IMR-90 (cell line): Measurements from ENCODE around the gene ASB4. TPM values are rescaled to one million over a fixed set of nuclear protein-coding genes. Genes with fewer than 3 reads are reported as not detected.

ENCODE experiments used
- ATAC-seq: fragments of 200-7000 bp; cut with Tn5 transposase; 2 replicates; pipeline ENCODE4 v1.9.1; 2020; ENCODE audit warnings: low read depth, mild to moderate bottlenecking, moderate library complexity
- BruUV-seq: library from RNA; stranded (reverse); fragments of 400-500 nt; replicated peaks from 2 replicates; lab custom pipeline; 2021; lab: Mats Ljungman, UMichigan
- CTCF ChIA-PET: fragments of 300-600 bp; formaldehyde crosslinking; extraction: SDS; loops from one replicate; lab custom pipeline; 2021; ENCODE audit warnings: antibody characterized with exemption; lab: Yijun Ruan, JAX
- POLR2A ChIA-PET: fragments of 300-600 bp; sonication (Branson Sonifier 250); formaldehyde crosslinking; loops from one replicate; lab custom pipeline; 2022; ENCODE audit warnings: antibody characterized with exemption; ENCODE audit not compliant: unreplicated experiment; lab: Charles Lee
- DNase-seq: peaks from one replicate; pipeline ENCODE4 v3.0.0; 2013
- H2AFZ ChIP-seq: replicated peaks from 2 replicates; pipeline ENCODE3; 2013; ENCODE audit warnings: low read length, mild to moderate bottlenecking; ENCODE audit not compliant: poor library complexity
- H2AK5ac ChIP-seq: 2 replicates; pipeline ENCODE4 v1.6.1; 2013; ENCODE audit warnings: low read depth, low read length, inconsistent platforms
- H2AK9ac ChIP-seq: replicated peaks from 2 replicates; pipeline ENCODE3; 2013; ENCODE audit warnings: mild to moderate bottlenecking, low read depth, low read length, moderate library complexity; ENCODE audit not compliant: poor library complexity
- H2BK120ac ChIP-seq: 2 replicates; pipeline ENCODE4 v1.6.1; 2013; ENCODE audit warnings: low read depth, low read length, inconsistent platforms
- H2BK15ac ChIP-seq: 3 replicates; pipeline ENCODE4 v1.6.1; 2013; ENCODE audit warnings: low read depth, low read length, inconsistent platforms
- H2BK20ac ChIP-seq: 2 replicates; pipeline ENCODE4 v1.6.1; 2013; ENCODE audit warnings: low read depth, mild to moderate bottlenecking, inconsistent platforms, low read length, moderate library complexity
- H2BK5ac ChIP-seq: 2 replicates; pipeline ENCODE4 v1.6.1; 2013; ENCODE audit warnings: mild to moderate bottlenecking, low read depth, low read length, inconsistent platforms; ENCODE audit not compliant: poor library complexity, severe bottlenecking
- H3K14ac ChIP-seq: replicated peaks from 2 replicates; pipeline ENCODE4 v1.6.1; 2013; ENCODE audit warnings: low read depth, low read length, inconsistent platforms
- H3K18ac ChIP-seq: 2 replicates; pipeline ENCODE4 v1.6.1; 2013; ENCODE audit warnings: low read depth, low read length, control low read depth
- H3K23ac ChIP-seq: 2 replicates; pipeline ENCODE4 v1.6.1; 2013; ENCODE audit warnings: low read depth, low read length, inconsistent platforms
- H3K27ac ChIP-seq: 2 replicates; pipeline ENCODE4 v1.5.1; 2013; ENCODE audit warnings: mild to moderate bottlenecking, control low read depth, low read length; ENCODE audit not compliant: insufficient read depth
- H3K27me3 ChIP-seq: 2 replicates; pipeline ENCODE4 v1.6.1; 2013; ENCODE audit warnings: low read length; ENCODE audit not compliant: control insufficient read depth, insufficient read depth
- H3K36me3 ChIP-seq: 2 replicates; pipeline ENCODE4 v1.6.1; 2013; ENCODE audit warnings: low read length, mixed read lengths; ENCODE audit not compliant: control insufficient read depth, insufficient read depth
- H3K4ac ChIP-seq: 2 replicates; pipeline ENCODE4 v1.6.1; 2013; ENCODE audit warnings: low read depth, low read length, inconsistent platforms
- H3K4me1 ChIP-seq: 2 replicates; pipeline ENCODE4 v1.6.1; 2013; ENCODE audit warnings: low read length, mixed read lengths; ENCODE audit not compliant: control insufficient read depth, insufficient read depth
- H3K4me2 ChIP-seq: 2 replicates; pipeline ENCODE4 v1.6.1; 2013; ENCODE audit warnings: low read depth, mild to moderate bottlenecking, control low read depth, low read length, moderate library complexity
- H3K4me3 ChIP-seq: 2 replicates; pipeline ENCODE4 v1.5.1; 2013; ENCODE audit warnings: low read depth, mild to moderate bottlenecking, control low read depth, low read length, moderate library complexity; ENCODE audit not compliant: insufficient read depth
- H3K56ac ChIP-seq: 2 replicates; pipeline ENCODE4 v1.6.1; 2013; ENCODE audit warnings: low read length, inconsistent platforms; ENCODE audit not compliant: insufficient read depth; ENCODE audit errors: extremely low read depth
- H3K79me1 ChIP-seq, 2 experiments: 2 replicates each; pipeline ENCODE4 v1.6.1; 2013; ENCODE audit warnings: low read length in 2 of 2, inconsistent platforms in 1 of 2, low read depth in 1 of 2
- H3K9ac ChIP-seq: 2 replicates; pipeline ENCODE4 v1.6.1; 2013; ENCODE audit warnings: low read depth, low read length, control low read depth
- H3K9me1 ChIP-seq: 2 replicates; pipeline ENCODE4 v1.6.1; 2013; ENCODE audit warnings: low read length, inconsistent platforms; ENCODE audit not compliant: insufficient read depth
- H3K9me3 ChIP-seq: 2 replicates; pipeline ENCODE4 v1.6.1; 2013; ENCODE audit warnings: low read length; ENCODE audit not compliant: control insufficient read depth, insufficient read depth
- H4K20me1 ChIP-seq: 2 replicates; pipeline ENCODE4 v1.6.1; 2013; ENCODE audit warnings: low read length, inconsistent platforms; ENCODE audit not compliant: insufficient read depth
- H4K5ac ChIP-seq: 2 replicates; pipeline ENCODE4 v1.6.1; 2013; ENCODE audit warnings: mild to moderate bottlenecking, low read depth, low read length, control low read depth
- H4K8ac ChIP-seq, 2 experiments: 2 replicates each; pipeline ENCODE4 v1.6.1; 2013; ENCODE audit warnings: low read depth in 2 of 2, low read length in 2 of 2, control low read depth in 1 of 2, inconsistent platforms in 1 of 2
- H4K91ac ChIP-seq: 2 replicates; pipeline ENCODE4 v1.6.1; 2013; ENCODE audit warnings: low read depth, low read length, inconsistent platforms; ENCODE audit not compliant: insufficient read depth
- BHLHE40 ChIP-seq: fragments of 150-350 bp; IDR thresholded peaks from 2 replicates; pipeline ENCODE4 v1.6.1; 2016; ENCODE audit warnings: mild to moderate bottlenecking, low read depth, low read length
- CEBPB ChIP-seq: IDR thresholded peaks from 2 replicates; pipeline ENCODE4 v1.6.1; 2012; ENCODE audit warnings: low read depth, low read length, improper control_type of control experiment
- CHD1 ChIP-seq: IDR thresholded peaks from 2 replicates; pipeline ENCODE4 v1.6.1; 2012; ENCODE audit warnings: low read depth, low read length, improper control_type of control experiment
- CTCF ChIP-seq: conservative IDR thresholded peaks from 2 replicates; pipeline ENCODE4 v1.5.1; 2012; ENCODE audit warnings: mild to moderate bottlenecking, low read depth, low read length, improper control_type of control experiment
- FOS ChIP-seq: fragments of 150-350 bp; IDR thresholded peaks from 2 replicates; pipeline ENCODE4 v1.6.1; 2016; ENCODE audit warnings: low read depth, low read length
- MAFK ChIP-seq: IDR thresholded peaks from 2 replicates; pipeline ENCODE4 v1.6.1; 2012; ENCODE audit warnings: low read depth, low read length, improper control_type of control experiment
- MAZ ChIP-seq: IDR thresholded peaks from 2 replicates; pipeline ENCODE4 v1.6.1; 2012; ENCODE audit warnings: low read depth, mild to moderate bottlenecking, low read length, improper control_type of control experiment, moderate library complexity, borderline replicate concordance
- MXI1 ChIP-seq: IDR thresholded peaks from 2 replicates; pipeline ENCODE4 v1.6.1; 2012; ENCODE audit warnings: low read depth, mild to moderate bottlenecking, low read length, moderate library complexity, borderline replicate concordance
- NFE2L2 ChIP-seq: fragments of 150-350 bp; IDR thresholded peaks from 2 replicates; pipeline ENCODE4 v1.6.1; 2016; ENCODE audit warnings: low read depth, mild to moderate bottlenecking, low read length
- POLR2A ChIP-seq: IDR thresholded peaks from 2 replicates; pipeline ENCODE4 v1.6.1; 2012; ENCODE audit warnings: mild to moderate bottlenecking, low read depth, low read length
- RAD21 ChIP-seq: IDR thresholded peaks from 2 replicates; pipeline ENCODE4 v1.6.1; 2012; ENCODE audit warnings: low read length, improper control_type of control experiment
- RCOR1 ChIP-seq: IDR thresholded peaks from 2 replicates; pipeline ENCODE4 v1.6.1; 2012; ENCODE audit warnings: mild to moderate bottlenecking, low read length, improper control_type of control experiment; ENCODE audit not compliant: insufficient replicate concordance
- RFX5 ChIP-seq: IDR thresholded peaks from 2 replicates; pipeline ENCODE4 v1.8.0; 2012; ENCODE audit warnings: low read depth, mild to moderate bottlenecking, low read length, moderate library complexity
- SMC3 ChIP-seq: fragments of 150-350 bp; IDR thresholded peaks from 2 replicates; pipeline ENCODE4 v1.6.1; 2016; ENCODE audit warnings: low read depth, mild to moderate bottlenecking, antibody characterized with exemption, low read length, moderate library complexity
- USF2 ChIP-seq: fragments of 150-350 bp; IDR thresholded peaks from 2 replicates; pipeline ENCODE4 v1.6.1; 2017; ENCODE audit warnings: mild to moderate bottlenecking, antibody characterized with exemption, low read length, low read depth
- dilution Hi-C: fragments of 300-500 bp; cut with HindIII; formaldehyde crosslinking; loops from one replicate; pipeline ENCODE4 v1.14.3; 2018; ENCODE audit warnings: low sequenced_read_pairs; ENCODE audit not compliant: unreplicated experiment
- in situ Hi-C: fragments of 300-500 bp; cut with MboI; formaldehyde crosslinking; loops from 3 replicates; pipeline ENCODE4 v1.14.3; 2019; ENCODE audit warnings: low sequenced_read_pairs, inconsistent platforms, mixed read lengths
- intact Hi-C: fragments of 100-400 bp; cut with micrococcal nuclease; formaldehyde crosslinking; loops from 2 replicates; pipeline ENCODE4 v1.10.0; 2022
- polyA plus RNA-seq, 3 experiments: library from polyadenylated mRNA; depleted of rRNA; stranded (reverse); fragments of >200 nt; gene quantifications; 2 replicates each; pipeline ENCODE4 v1.2.3, GENCODE V29; 2012; ENCODE audit warnings: low replicate concordance in 1 of 3
- total RNA-seq: library from RNA; depleted of rRNA; stranded (reverse); fragments of >200 nt; gene quantifications from 2 replicates; pipeline ENCODE4 v1.2.3, GENCODE V29; 2012
- TF ChIP-seq, protein P1 (sequence below): fragments of 150-350 bp; IDR thresholded peaks from 2 replicates; pipeline ENCODE4 v1.6.1; 2016; ENCODE audit warnings: low read depth, mild to moderate bottlenecking, low read length, moderate library complexity, borderline replicate concordance

The ASB4 gene
- total and polyA plus RNA-seq, 2 of the 4 experiments (the other 2 are of a cell fraction): not detected

GRCh38 chr7:95589031-95589430 is 103.3 kb downstream of the ASB4 start:
- Histone ChIP-seq H3K9ac (no peak overlapping the region), H3K4me3 (no peak overlapping the region), H4K20me1 (no peaks in the 10 kb centered on the region), H3K79me1 (no peaks in the 10 kb centered on the region), H3K56ac (no peak overlapping the region), H3K9me1 (no peaks in the 10 kb centered on the region), H3K14ac (no peak overlapping the region), H3K27ac (no peak overlapping the region), H2AK5ac (no peak overlapping the region), H3K27me3 (no peaks in the 10 kb centered on the region), H3K18ac (no peak overlapping the region), H4K91ac (no peak overlapping the region), H2AK9ac (no peak overlapping the region), H3K4me1 (no peaks in the 10 kb centered on the region), H4K5ac (no peak overlapping the region), H2BK5ac (no peak overlapping the region), H2BK20ac (no peak overlapping the region), H2AFZ (no peak overlapping the region), H3K4ac (no peak overlapping the region), H3K23ac (no peak overlapping the region), H2BK120ac (no peak overlapping the region), H3K9me3 (no peaks in the 10 kb centered on the region), H4K8ac (no peak overlapping the region), H2BK15ac (no peak overlapping the region), H3K4me2 (no peak overlapping the region), H3K36me3 (peaks cover 1% of the 10 kb centered on the region; the same call in 1 of the 2 replicates)
- no peak for DNase-seq
- in situ Hi-C loops: no loop called here
- POLR2A ChIA-PET: no interaction called here
- dilution Hi-C loops: no loop called here
- intact Hi-C loops: no loop called here
- TF ChIP-seq POLR2A: no peak
- TF ChIP-seq RAD21: no peak
- TF ChIP-seq SMC3: no peak
- TF ChIP-seq MAFK: no peak
- TF ChIP-seq CHD1: no peak
- TF ChIP-seq CEBPB: no peak
- no peak for TF ChIP-seq MXI1
- no peak for TF ChIP-seq MAZ
- TF ChIP-seq, protein P1, sequence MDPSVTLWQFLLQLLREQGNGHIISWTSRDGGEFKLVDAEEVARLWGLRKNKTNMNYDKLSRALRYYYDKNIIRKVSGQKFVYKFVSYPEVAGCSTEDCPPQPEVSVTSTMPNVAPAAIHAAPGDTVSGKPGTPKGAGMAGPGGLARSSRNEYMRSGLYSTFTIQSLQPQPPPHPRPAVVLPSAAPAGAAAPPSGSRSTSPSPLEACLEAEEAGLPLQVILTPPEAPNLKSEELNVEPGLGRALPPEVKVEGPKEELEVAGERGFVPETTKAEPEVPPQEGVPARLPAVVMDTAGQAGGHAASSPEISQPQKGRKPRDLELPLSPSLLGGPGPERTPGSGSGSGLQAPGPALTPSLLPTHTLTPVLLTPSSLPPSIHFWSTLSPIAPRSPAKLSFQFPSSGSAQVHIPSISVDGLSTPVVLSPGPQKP: no peak
- TF ChIP-seq RCOR1: no peak
- no peak for TF ChIP-seq CTCF
- no peak for TF ChIP-seq NFE2L2
- TF ChIP-seq USF2: no peak
- TF ChIP-seq BHLHE40: no peak
- TF ChIP-seq FOS: no peak
- no peak for TF ChIP-seq RFX5
- ATAC-seq: no peak
- BruUV-seq: no TSS peak
- CTCF ChIA-PET: no interaction called here
